SU-DHL-6 (cell line): ENCODE measurements around the gene ABHD13.

ENCODE experiments used
- H2AFZ ChIP-seq: fragments of 200-600 bp; sonication (generic); 2 replicates; pipeline ENCODE4 v1.6.1; 2014; ENCODE audit warnings: low read depth, mild to moderate bottlenecking, moderate library complexity, mixed read lengths, antibody characterized with exemption, low read length; ENCODE audit not compliant: severe bottlenecking
- H3F3A ChIP-seq: fragments of 200-600 bp; shearing (Covaris generic); 2 replicates; pipeline ENCODE4 v1.6.0; 2016; ENCODE audit warnings: antibody characterized with exemption, mild to moderate bottlenecking; ENCODE audit not compliant: insufficient read depth
- H3K27ac ChIP-seq: fragments of 200-600 bp; sonication (generic); 2 replicates; pipeline ENCODE4 v1.5.1; 2016; ENCODE audit warnings: low read depth, mild to moderate bottlenecking, low read length, moderate library complexity, mixed read lengths
- H3K27me3 ChIP-seq: fragments of 200-600 bp; sonication (generic), shearing (Covaris generic); 2 replicates; pipeline ENCODE4 v1.6.0; 2014; ENCODE audit warnings: mild to moderate bottlenecking, low read length
- H3K36me3 ChIP-seq: fragments of 200-600 bp; sonication (generic); 2 replicates; pipeline ENCODE4 v1.6.1; 2014; ENCODE audit warnings: mild to moderate bottlenecking, low read length, mixed read lengths
- H3K4me2 ChIP-seq: fragments of 300-600, 200-600 bp; shearing (Covaris generic), sonication (generic); 2 replicates; pipeline ENCODE4 v1.6.0; 2014; ENCODE audit warnings: low read length, low read depth, mild to moderate bottlenecking; ENCODE audit not compliant: poor library complexity, severe bottlenecking
- H3K4me3 ChIP-seq: fragments of 200-600 bp; sonication (generic); 2 replicates; pipeline ENCODE4 v1.5.1; 2014; ENCODE audit warnings: antibody characterized with exemption, low read length, mild to moderate bottlenecking, mixed read lengths; ENCODE audit not compliant: insufficient read depth, poor library complexity, severe bottlenecking
- H3K79me2 ChIP-seq: fragments of 200-600 bp; sonication (generic); 2 replicates; pipeline ENCODE4 v1.6.1; 2014; ENCODE audit warnings: mild to moderate bottlenecking, low read length, moderate library complexity; ENCODE audit not compliant: insufficient read depth
- H3K9ac ChIP-seq: fragments of 200-600 bp; sonication (generic); 2 replicates; pipeline ENCODE4 v1.7.0; 2014; ENCODE audit warnings: mild to moderate bottlenecking, low read length
- H3K9me2 ChIP-seq: fragments of 200-600 bp; sonication (generic); replicated peaks from 2 replicates; pipeline ENCODE4 v1.6.1; 2014; ENCODE audit warnings: low read length; ENCODE audit not compliant: insufficient read depth
- H3K9me3 ChIP-seq: fragments of 200-600 bp; sonication (generic); 2 replicates; pipeline ENCODE4 v1.6.1; 2014; ENCODE audit warnings: low read length, mixed read lengths; ENCODE audit not compliant: insufficient read depth
- H4K20me1 ChIP-seq: fragments of 200-600 bp; sonication (generic); 2 replicates; pipeline ENCODE4 v1.6.1; 2014; ENCODE audit warnings: low read depth, mild to moderate bottlenecking, antibody characterized with exemption, low read length, moderate library complexity, mixed read lengths
- CTCF ChIP-seq: fragments of 200-600 bp; sonication (generic); IDR thresholded peaks from one replicate; pipeline ENCODE4 v1.5.1; 2017; ENCODE audit warnings: antibody characterized with exemption, mild to moderate bottlenecking, low read length, moderate library complexity; ENCODE audit not compliant: insufficient read depth, poor library complexity, severe bottlenecking
- EZH2phosphoT487 ChIP-seq: fragments of 200-600 bp; sonication (generic), shearing (Covaris generic); conservative IDR thresholded peaks from 2 replicates; pipeline ENCODE4 v1.6.1; 2018; ENCODE audit warnings: mild to moderate bottlenecking, antibody characterized with exemption, low read length, moderate library complexity, mixed read lengths

Gene ABHD13

GRCh38 chr13:108226184-108226583 lies 8.0 kb downstream of the ABHD13 start:
- Histone ChIP-seq H3K9me2 (no peaks in the 10 kb centered on the region), H3K9ac (no peak overlapping the region), H3K4me3 (no peak overlapping the region), H3K4me2 (no peak overlapping the region), H3K27me3 (no peaks in the 10 kb centered on the region), H3K79me2 (peaks cover 53% of the 10 kb centered on the region), H4K20me1 (peaks cover 15% of the 10 kb centered on the region), H2AFZ (no peak overlapping the region), H3K9me3 (no peaks in the 10 kb centered on the region), H3F3A (no peaks in the 10 kb centered on the region), H3K36me3 (peaks cover 2% of the 10 kb centered on the region; the same call in 1 of the 2 replicates), H3K27ac (no peak overlapping the region)
- TF ChIP-seq EZH2phosphoT487 = no peak
- no peak for TF ChIP-seq CTCF

- no peak overlapping the region for H3K4me2 ChIP-seq
- peaks cover 14% of the 10 kb centered on the region for H4K20me1 ChIP-seq
- no peaks in the 10 kb centered on the region for H3F3A ChIP-seq
- H3K27ac ChIP-seq = no peak overlapping the region
- no peaks in the 10 kb centered on the region for H3K9me3 ChIP-seq
- TF ChIP-seq EZH2phosphoT487 (no peak), CTCF (peak; percentile 66)
- H3K79me2 ChIP-seq = peaks cover 43% of the 10 kb centered on the region
- no peaks in the 10 kb centered on the region for H3K9me2 ChIP-seq
- no peaks in the 10 kb centered on the region for H3K27me3 ChIP-seq
- no peak overlapping the region for H2AFZ ChIP-seq
- no peak overlapping the region for H3K9ac ChIP-seq
- peaks cover 2% of the 10 kb centered on the region; the same call in 1 of the 2 replicates for H3K36me3 ChIP-seq
- no peak overlapping the region for H3K4me3 ChIP-seq
These were observed 9.6 kb downstream of the ABHD13 start for GRCh38 chr13:108227651-108228272.

DNA sequence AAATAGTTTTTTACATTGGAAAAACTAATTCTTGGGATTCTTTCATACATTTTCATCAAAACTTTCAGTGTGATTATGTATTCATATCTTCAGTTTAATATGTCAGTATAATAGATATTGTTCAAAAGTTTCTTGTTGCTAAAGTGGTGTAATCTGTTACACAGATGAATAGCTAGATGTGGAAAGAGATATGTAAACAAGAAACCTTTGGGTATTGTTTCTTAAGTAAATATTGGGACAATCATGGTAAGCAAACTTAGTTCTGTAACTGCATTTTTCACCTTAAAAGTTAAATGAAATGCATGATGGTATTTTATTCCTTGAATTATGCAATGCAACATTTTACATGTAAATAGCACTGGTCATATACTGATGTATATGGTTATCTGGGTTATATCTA lies 12.2 kb downstream of the ABHD13 start:
- peaks cover 24% of the 10 kb centered on the region for H3K79me2 ChIP-seq
- peaks cover 2% of the 10 kb centered on the region; the same call in 1 of the 2 replicates for H3K36me3 ChIP-seq
- no peaks in the 10 kb centered on the region for H3F3A ChIP-seq
- H2AFZ ChIP-seq = no peak overlapping the region
- H4K20me1 ChIP-seq = 0 out of 2 replicates have a peak, but pooled peaks cover 1% of the 10 kb centered on the region
- H3K9me2 ChIP-seq = no peaks in the 10 kb centered on the region
- no peak overlapping the region for H3K27ac ChIP-seq
- no peaks in the 10 kb centered on the region for H3K9me3 ChIP-seq
- TF ChIP-seq CTCF (no peak), EZH2phosphoT487 (no peak)
- no peak overlapping the region for H3K4me2 ChIP-seq
- H3K4me3 ChIP-seq = no peak overlapping the region
- H3K9ac ChIP-seq = no peak overlapping the region
- no peaks in the 10 kb centered on the region for H3K27me3 ChIP-seq
